Liver (tissue), 9 donors: Measurements from ENCODE around the gene OGFOD3. TPM values are rescaled to one million over a fixed set of nuclear protein-coding genes. Genes with fewer than 3 reads are reported as not detected.

Experiments used
- DNase-seq: peaks from one replicate; pipeline ENCODE4 v3.0.0-alpha.2; 2017; ENCODE audit warnings: low spot score
- H3K27ac ChIP-seq, 2 donors: one replicate each; pipeline ENCODE4 v1.7.0; 2013; ENCODE audit warnings: inconsistent platforms in 2 of 2, low read length in 2 of 2, control low read depth in 1 of 2, low read depth in 1 of 2, mild to moderate bottlenecking in 1 of 2
- H3K27me3 ChIP-seq, 4 donors: one replicate each; pipeline versions ENCODE4 v1.6.1 to v1.7.0; 2013; ENCODE audit warnings: low read length in 3 of 4, inconsistent platforms in 1 of 4, mild to moderate bottlenecking in 1 of 4, moderate library complexity in 1 of 4; ENCODE audit not compliant: control insufficient read depth in 4 of 4, insufficient read depth in 4 of 4
- H3K36me3 ChIP-seq, 4 donors: one replicate each; pipeline versions ENCODE4 v1.6.1 to v1.7.0; 2013; ENCODE audit warnings: low read length in 3 of 4, mild to moderate bottlenecking in 3 of 4, low read depth in 1 of 4, moderate library complexity in 1 of 4; ENCODE audit not compliant: control insufficient read depth in 4 of 4, insufficient read depth in 3 of 4
- H3K4me1 ChIP-seq, 4 donors: one replicate each; pipeline versions ENCODE4 v1.6.1 to v1.7.0; 2013; ENCODE audit warnings: low read length in 3 of 4, mild to moderate bottlenecking in 3 of 4, moderate library complexity in 1 of 4; ENCODE audit not compliant: control insufficient read depth in 4 of 4, insufficient read depth in 4 of 4
- H3K4me3 ChIP-seq, 3 donors: one replicate each; pipeline versions ENCODE4 v1.6.1 to v1.7.0; 2013; ENCODE audit warnings: low read length in 3 of 3, control low read depth in 1 of 3, low read depth in 1 of 3, mild to moderate bottlenecking in 1 of 3
- H3K9ac ChIP-seq, 2 donors: one replicate each; pipeline ENCODE4 v1.7.0; 2013; ENCODE audit warnings: low read length in 2 of 2, mild to moderate bottlenecking in 2 of 2, moderate library complexity in 2 of 2, control low read depth in 1 of 2, low read depth in 1 of 2
- H3K9me3 ChIP-seq, 4 donors: one replicate each; pipeline versions ENCODE4 v1.6.1 to v1.7.0; 2013; ENCODE audit warnings: low read length in 3 of 4; ENCODE audit not compliant: control insufficient read depth in 4 of 4
- ATF3 ChIP-seq: IDR thresholded peaks from 2 replicates; pipeline ENCODE4 v1.6.1; 2016; ENCODE audit warnings: antibody characterized with exemption
- EGR1 ChIP-seq, 2 donors: IDR thresholded peaks; 2 replicates each; pipeline ENCODE4 v1.6.1; 2016 to 2018; ENCODE audit warnings: antibody characterized with exemption in 2 of 2, low read depth in 2 of 2
- FOXA1 ChIP-seq: IDR thresholded peaks from 2 replicates; pipeline ENCODE4 v1.6.1; 2016; ENCODE audit warnings: antibody characterized with exemption
- FOXA2 ChIP-seq: IDR thresholded peaks from 2 replicates; pipeline ENCODE4 v1.6.1; 2016; ENCODE audit warnings: antibody characterized with exemption
- GABPA ChIP-seq, 2 donors: IDR thresholded peaks in 1 of 2; conservative IDR thresholded peaks in 1 of 2; 2 replicates each; pipeline ENCODE4 v1.6.1; 2016; ENCODE audit warnings: antibody characterized with exemption in 2 of 2, mild to moderate bottlenecking in 1 of 2, moderate library complexity in 1 of 2
- HNF4A ChIP-seq, 2 donors: conservative IDR thresholded peaks; 2 replicates each; pipeline ENCODE4 v1.6.1; 2016; ENCODE audit warnings: antibody characterized with exemption in 2 of 2, mild to moderate bottlenecking in 2 of 2
- HNF4G ChIP-seq: IDR thresholded peaks from 2 replicates; pipeline ENCODE4 v1.6.1; 2016; ENCODE audit warnings: antibody characterized with exemption
- JUND ChIP-seq, 2 donors: IDR thresholded peaks; 2 replicates each; pipeline ENCODE4 v1.6.1; 2016; ENCODE audit warnings: antibody characterized with exemption in 2 of 2
- NR2F2 ChIP-seq: IDR thresholded peaks from 2 replicates; pipeline ENCODE4 v1.6.1; 2016; ENCODE audit warnings: antibody characterized with exemption
- RAD21 ChIP-seq, 2 donors: IDR thresholded peaks; 2 replicates each; pipeline ENCODE4 v1.6.1; 2016; ENCODE audit warnings: antibody characterized with exemption in 2 of 2, mild to moderate bottlenecking in 2 of 2
- RXRA ChIP-seq, 2 donors: IDR thresholded peaks; 2 replicates each; pipeline ENCODE4 v1.6.1; 2017 to 2018; ENCODE audit warnings: antibody characterized with exemption in 2 of 2, mild to moderate bottlenecking in 1 of 2
- SP1 ChIP-seq: IDR thresholded peaks from 2 replicates; pipeline ENCODE4 v1.6.1; 2018; ENCODE audit warnings: antibody characterized with exemption, mild to moderate bottlenecking
- YY1 ChIP-seq: IDR thresholded peaks from 2 replicates; pipeline ENCODE4 v1.6.1; 2016; ENCODE audit warnings: antibody characterized with exemption, mild to moderate bottlenecking
- WGBS: extraction: QIAGEN DNeasy Blood & Tissue Kit; methylation state at CpG from one replicate; pipeline ENCODE4 v1.1.7; 2013; 5-methylcytosine and 5-hydroxymethylcytosine counted together
- polyA plus RNA-seq, 2 donors: library from polyadenylated mRNA; stranded (reverse) in 1 of 2; unstranded in 1 of 2; fragments of 200-250 nt in 1 of 2; fragments of >200 nt in 1 of 2; fragmentation: Nextera tagmentation in 1 of 2; extraction: Ambion mirVana in 1 of 2; gene quantifications; one replicate each; pipeline versions ENCODE4 v1.2.1 to v1.2.3, GENCODE V29; 2013 to 2015
- total RNA-seq, 2 donors: library from RNA; depleted of rRNA; stranded (reverse); fragments of >200 nt; gene quantifications; one replicate each; pipeline ENCODE4 v1.2.3, GENCODE V29; 2014
- TF ChIP-seq, protein P1 (sequence below): IDR thresholded peaks from 2 replicates; pipeline ENCODE4 v1.6.1; 2016; ENCODE audit warnings: antibody characterized with exemption
- TF ChIP-seq, protein P2 (sequence below): IDR thresholded peaks from 2 replicates; pipeline ENCODE4 v1.6.1; 2016; ENCODE audit warnings: antibody characterized with exemption, mild to moderate bottlenecking
- donor health status: healthy.
- donor health status: healthy.
- donor health status: healthy.
- donor health status: healthy.
- donor health status: healthy.

OGFOD3 gene
- total and polyA plus RNA-seq, 4 donors: 15.0 to 23.2 (median 18.5) TPM

GRCh38 chr17:82439194-82439828, 20.9 kb upstream of the OGFOD3 start:
- H3K4me3 ChIP-seq: no peak overlapping the region
- DNase-seq: no peak
- peaks cover 7 to 32% (median 19%) of the 10 kb centered on the region in 4 donors for H3K4me1 ChIP-seq
- peaks cover 0 to 12% (median 6%) of the 10 kb centered on the region in 4 donors for H3K36me3 ChIP-seq
- WGBS: 95% methylated on average over 29 of the region's 29 CpGs
- no peaks in the 10 kb centered on the region for H3K9me3 ChIP-seq
- H3K27me3 ChIP-seq: no peaks in the 10 kb centered on the region
- TF ChIP-seq, protein P1, sequence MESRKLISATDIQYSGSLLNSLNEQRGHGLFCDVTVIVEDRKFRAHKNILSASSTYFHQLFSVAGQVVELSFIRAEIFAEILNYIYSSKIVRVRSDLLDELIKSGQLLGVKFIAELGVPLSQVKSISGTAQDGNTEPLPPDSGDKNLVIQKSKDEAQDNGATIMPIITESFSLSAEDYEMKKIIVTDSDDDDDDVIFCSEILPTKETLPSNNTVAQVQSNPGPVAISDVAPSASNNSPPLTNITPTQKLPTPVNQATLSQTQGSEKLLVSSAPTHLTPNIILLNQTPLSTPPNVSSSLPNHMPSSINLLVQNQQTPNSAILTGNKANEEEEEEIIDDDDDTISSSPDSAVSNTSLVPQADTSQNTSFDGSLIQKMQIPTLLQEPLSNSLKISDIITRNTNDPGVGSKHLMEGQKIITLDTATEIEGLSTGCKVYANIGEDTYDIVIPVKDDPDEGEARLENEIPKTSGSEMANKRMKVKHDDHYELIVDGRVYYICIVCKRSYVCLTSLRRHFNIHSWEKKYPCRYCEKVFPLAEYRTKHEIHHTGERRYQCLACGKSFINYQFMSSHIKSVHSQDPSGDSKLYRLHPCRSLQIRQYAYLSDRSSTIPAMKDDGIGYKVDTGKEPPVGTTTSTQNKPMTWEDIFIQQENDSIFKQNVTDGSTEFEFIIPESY: no peak
- TF ChIP-seq RXRA (IDR thresholded peaks at IDR 0.05) (no peak), GABPA (IDR thresholded peaks at IDR 0.05 in 1 of 2, conservative IDR thresholded peaks at IDR 0.05 in 1 of 2) (no peak), SP1 (no peak), HNF4A (conservative IDR thresholded peaks at IDR 0.05) (no peak), RAD21 (IDR thresholded peaks at IDR 0.05) (no peak), JUND (IDR thresholded peaks at IDR 0.05) (no peak), FOXA2 (no peak), EGR1 (IDR thresholded peaks at IDR 0.05; ENCODE audit: low read depth in 2 of 2) (no peak), HNF4G (no peak), NR2F2 (no peak), ATF3 (no peak)
- H3K9ac ChIP-seq: no peak overlapping the region
- H3K27ac ChIP-seq: no peak overlapping the region

DNA sequence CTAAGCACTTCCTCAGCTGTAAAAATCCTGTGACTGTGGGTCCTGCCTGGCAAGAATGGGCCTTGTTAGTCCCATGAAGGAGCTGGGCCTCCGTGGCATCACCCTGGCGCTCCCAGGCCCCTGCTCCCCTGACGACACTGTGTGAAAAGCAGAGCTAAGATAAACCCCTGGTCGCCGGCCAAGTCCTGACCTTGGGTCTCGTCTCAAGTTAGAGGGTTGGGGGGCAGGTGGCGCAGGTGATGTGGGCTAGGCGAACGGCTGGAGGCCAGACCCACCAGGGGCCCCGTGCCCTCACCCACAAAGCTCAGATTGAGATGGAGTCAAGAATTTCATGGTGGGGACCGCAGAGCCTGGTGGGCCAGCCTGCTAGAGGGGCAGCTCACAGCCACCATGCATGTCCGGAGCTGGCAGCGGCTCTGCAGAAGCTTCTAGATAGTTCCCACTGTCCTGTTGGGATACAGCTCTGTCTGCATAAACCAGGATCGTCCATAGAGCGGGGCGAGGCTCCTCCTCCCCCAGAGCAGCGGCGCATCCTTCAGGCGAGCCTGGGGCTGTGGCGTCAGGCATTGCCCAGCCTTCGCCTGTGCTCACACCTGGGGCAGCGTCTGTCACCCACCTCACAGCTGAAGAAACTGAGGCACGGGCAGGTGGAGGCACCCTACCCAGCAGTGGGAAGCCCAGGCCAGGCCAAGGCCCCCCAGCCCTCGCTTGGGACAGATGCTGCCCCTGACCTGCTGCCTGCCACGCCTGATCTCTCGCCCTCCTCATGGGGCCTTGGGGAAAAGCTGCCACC, 20.2 kb upstream of the OGFOD3 start:
- H3K9me3 ChIP-seq: no peaks in the 10 kb centered on the region
- H3K27ac ChIP-seq: no peak overlapping the region
- H3K4me3 ChIP-seq: no peak overlapping the region
- H3K4me1 ChIP-seq: peaks cover 5 to 25% (median 14%) of the 10 kb centered on the region in 4 donors
- H3K36me3 ChIP-seq: peaks cover 0 to 12% (median 7%) of the 10 kb centered on the region in 4 donors
- DNase-seq: no peak
- no peak overlapping the region for H3K9ac ChIP-seq
- no peaks in the 10 kb centered on the region for H3K27me3 ChIP-seq
- 91% methylated on average over 26 of the region's 26 CpGs for WGBS
- TF ChIP-seq, protein P2, sequence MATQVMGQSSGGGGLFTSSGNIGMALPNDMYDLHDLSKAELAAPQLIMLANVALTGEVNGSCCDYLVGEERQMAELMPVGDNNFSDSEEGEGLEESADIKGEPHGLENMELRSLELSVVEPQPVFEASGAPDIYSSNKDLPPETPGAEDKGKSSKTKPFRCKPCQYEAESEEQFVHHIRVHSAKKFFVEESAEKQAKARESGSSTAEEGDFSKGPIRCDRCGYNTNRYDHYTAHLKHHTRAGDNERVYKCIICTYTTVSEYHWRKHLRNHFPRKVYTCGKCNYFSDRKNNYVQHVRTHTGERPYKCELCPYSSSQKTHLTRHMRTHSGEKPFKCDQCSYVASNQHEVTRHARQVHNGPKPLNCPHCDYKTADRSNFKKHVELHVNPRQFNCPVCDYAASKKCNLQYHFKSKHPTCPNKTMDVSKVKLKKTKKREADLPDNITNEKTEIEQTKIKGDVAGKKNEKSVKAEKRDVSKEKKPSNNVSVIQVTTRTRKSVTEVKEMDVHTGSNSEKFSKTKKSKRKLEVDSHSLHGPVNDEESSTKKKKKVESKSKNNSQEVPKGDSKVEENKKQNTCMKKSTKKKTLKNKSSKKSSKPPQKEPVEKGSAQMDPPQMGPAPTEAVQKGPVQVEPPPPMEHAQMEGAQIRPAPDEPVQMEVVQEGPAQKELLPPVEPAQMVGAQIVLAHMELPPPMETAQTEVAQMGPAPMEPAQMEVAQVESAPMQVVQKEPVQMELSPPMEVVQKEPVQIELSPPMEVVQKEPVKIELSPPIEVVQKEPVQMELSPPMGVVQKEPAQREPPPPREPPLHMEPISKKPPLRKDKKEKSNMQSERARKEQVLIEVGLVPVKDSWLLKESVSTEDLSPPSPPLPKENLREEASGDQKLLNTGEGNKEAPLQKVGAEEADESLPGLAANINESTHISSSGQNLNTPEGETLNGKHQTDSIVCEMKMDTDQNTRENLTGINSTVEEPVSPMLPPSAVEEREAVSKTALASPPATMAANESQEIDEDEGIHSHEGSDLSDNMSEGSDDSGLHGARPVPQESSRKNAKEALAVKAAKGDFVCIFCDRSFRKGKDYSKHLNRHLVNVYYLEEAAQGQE: no peak
- TF ChIP-seq HNF4A (conservative IDR thresholded peaks at IDR 0.05) (no peak), FOXA2 (no peak), FOXA1 (no peak), YY1 (no peak)
